B cell (primary cell): Measurements from ENCODE around the gene FBXO24.

Experiments
- CTCF ChIP-seq: fragments of 200-600 bp; IDR thresholded peaks from one replicate; pipeline ENCODE4 v1.8.0; 2022; ENCODE audit warnings: antibody characterized with exemption, mild to moderate bottlenecking
- EZH2 ChIP-seq: IDR thresholded peaks from 2 replicates; pipeline ENCODE4 v1.6.1; 2012; ENCODE audit warnings: borderline replicate concordance, low read depth, mild to moderate bottlenecking, moderate library complexity, low read length; ENCODE audit not compliant: insufficient read depth, poor library complexity, severe bottlenecking

DNA sequence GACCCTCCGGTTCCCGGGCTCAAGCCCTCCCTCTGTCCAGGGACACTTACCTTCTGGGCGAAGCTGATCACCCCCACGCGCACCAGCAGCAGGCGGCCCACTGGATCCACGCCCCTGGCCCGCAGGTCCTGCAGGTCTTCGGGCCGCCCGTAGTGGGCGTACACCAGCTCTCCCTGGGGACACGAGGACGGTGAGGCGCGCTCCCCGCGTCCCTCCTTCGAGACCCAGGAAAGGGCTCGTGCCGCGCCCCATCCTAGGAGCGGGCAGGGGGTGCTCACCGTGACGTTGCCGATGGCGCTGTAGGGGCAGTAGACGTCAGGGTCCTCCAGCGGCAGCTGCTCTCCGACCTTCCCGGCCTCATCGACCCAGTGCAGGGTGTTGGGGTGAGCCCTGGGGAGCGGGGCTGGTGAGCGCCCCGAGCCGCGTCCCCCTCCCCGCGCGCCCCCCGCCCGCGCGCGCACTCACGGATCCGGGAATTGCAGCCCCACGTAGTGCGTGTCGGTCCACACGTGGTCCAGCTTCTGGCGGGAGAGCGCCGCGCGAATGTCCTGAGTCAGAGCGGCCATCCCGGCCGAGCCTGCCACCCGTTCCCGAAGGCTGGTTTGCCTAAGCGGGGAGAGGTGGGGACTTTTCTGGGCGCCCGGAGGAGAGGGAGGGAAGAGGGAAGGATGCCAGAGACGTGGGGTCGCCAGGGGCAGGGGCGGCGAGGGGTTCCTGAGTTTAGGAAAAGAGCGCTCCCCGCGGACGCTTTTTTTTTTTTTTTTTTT lies 47.0 kb downstream of the FBXO24 start:
- no peak for TF ChIP-seq CTCF
- TF ChIP-seq EZH2: no peak
